Cardiac muscle cell (in vitro differentiated cells and primary cell): Measurements from ENCODE around the gene CFTR. TPM values are rescaled to one million over a fixed set of nuclear protein-coding genes. Genes with fewer than 3 reads are reported as not detected.

ENCODE experiments used
- DNase-seq, 2 donors: peaks; one replicate each; pipeline versions ENCODE4 v3.0.0 to v3.0.0-alpha.2; 2010 to 2017; ENCODE audit warnings: low read depth in 1 of 2, low spot score in 1 of 2
- H3K27ac ChIP-seq: fragments of 200-600 bp; sonication (generic); 2 replicates; pipeline ENCODE4 v1.5.1; 2016
- H3K27me3 ChIP-seq: fragments of 200-600 bp; sonication (generic); 2 replicates; pipeline ENCODE4 v1.6.0; 2016; ENCODE audit warnings: control low read depth
- H3K36me3 ChIP-seq: fragments of 200-600 bp; sonication (generic); 2 replicates; pipeline ENCODE4 v1.5.1; 2016; ENCODE audit warnings: control low read depth
- H3K4me1 ChIP-seq: fragments of 200-600 bp; sonication (generic); 2 replicates; pipeline ENCODE4 v1.8.1; 2017; ENCODE audit warnings: low read depth, mild to moderate bottlenecking, mixed run types
- H3K4me3 ChIP-seq: fragments of 200-600 bp; sonication (generic); 2 replicates; pipeline ENCODE4 v1.5.1; 2016; ENCODE audit warnings: mild to moderate bottlenecking
- H3K9me3 ChIP-seq: fragments of 200-600 bp; sonication (generic); 2 replicates; pipeline ENCODE4 v1.5.1; 2017; ENCODE audit warnings: low read depth, mild to moderate bottlenecking, control low read depth
- CTCF ChIP-seq: IDR thresholded peaks from 2 replicates; pipeline ENCODE4 v1.5.1; 2012; ENCODE audit warnings: low read depth, mild to moderate bottlenecking, low read length
- polyA plus RNA-seq: library from polyadenylated mRNA; unstranded; fragments of >200 nt; fragmentation: Nextera tagmentation; extraction: Ambion mirVana; gene quantifications from 2 replicates; pipeline ENCODE4 v1.2.1, GENCODE V29; 2016
- total RNA-seq: library from RNA; depleted of rRNA; stranded (reverse); fragments of >200 nt; gene quantifications from 2 replicates; pipeline ENCODE4 v1.2.3, GENCODE V29; 2016

The CFTR gene
- total and polyA plus RNA-seq, 2 experiments from 2014 or later = 8.8 to 12.0 TPM

GRCh38 chr7:117489016-117489415, 9.2 kb downstream of the CFTR start:
- Histone ChIP-seq H3K4me3 (no peak overlapping the region), H3K27me3 (no peaks in the 10 kb centered on the region), H3K27ac (no peak overlapping the region), H3K9me3 (no peaks in the 10 kb centered on the region), H3K4me1 (peaks cover 4% of the 10 kb centered on the region), H3K36me3 (no peaks in the 10 kb centered on the region)
- no peak for DNase-seq
- no peak for TF ChIP-seq CTCF

- no peak for DNase-seq
- Histone ChIP-seq H3K4me3 (no peak overlapping the region), H3K9me3 (no peaks in the 10 kb centered on the region), H3K36me3 (no peaks in the 10 kb centered on the region), H3K4me1 (peaks cover 4% of the 10 kb centered on the region), H3K27ac (no peak overlapping the region), H3K27me3 (no peaks in the 10 kb centered on the region)
- no peak for TF ChIP-seq CTCF
Observed at GRCh38 chr7:117489430-117489829, 9.6 kb downstream of the CFTR start.

GRCh38 chr7:117489911-117490310, 10.1 kb downstream of the CFTR start:
- Histone ChIP-seq H3K9me3 (no peaks in the 10 kb centered on the region), H3K27ac (no peak overlapping the region), H3K27me3 (no peaks in the 10 kb centered on the region), H3K4me3 (no peak overlapping the region), H3K36me3 (no peaks in the 10 kb centered on the region), H3K4me1 (peaks cover 4% of the 10 kb centered on the region)
- TF ChIP-seq CTCF = no peak
- DNase-seq = no peak

GRCh38 chr7:117492649-117493048, 12.8 kb downstream of the CFTR start:
- H3K27ac ChIP-seq = no peak overlapping the region
- no peaks in the 10 kb centered on the region for H3K36me3 ChIP-seq

GRCh38 chr7:117493460-117493859, 13.6 kb downstream of the CFTR start:
- TF ChIP-seq CTCF = no peak
- no peak overlapping the region for H3K27ac ChIP-seq
- H3K9me3 ChIP-seq = no peaks in the 10 kb centered on the region
- peaks cover 4% of the 10 kb centered on the region for H3K4me1 ChIP-seq
- no peaks in the 10 kb centered on the region for H3K36me3 ChIP-seq
- no peaks in the 10 kb centered on the region for H3K27me3 ChIP-seq
- DNase-seq = no peak
- H3K4me3 ChIP-seq = no peak overlapping the region

More at GRCh38 chr7:117492649-117493048, 12.8 kb downstream of the CFTR start:
- TF ChIP-seq CTCF = no peak
- no peak for DNase-seq
- H3K27me3 ChIP-seq = no peaks in the 10 kb centered on the region
- H3K4me1 ChIP-seq = peaks cover 4% of the 10 kb centered on the region
- no peak overlapping the region for H3K4me3 ChIP-seq
- no peaks in the 10 kb centered on the region for H3K9me3 ChIP-seq

- no peaks in the 10 kb centered on the region for H3K9me3 ChIP-seq
- TF ChIP-seq CTCF = no peak
- no peaks in the 10 kb centered on the region for H3K27me3 ChIP-seq
- H3K4me1 ChIP-seq = peaks cover 4% of the 10 kb centered on the region
- H3K36me3 ChIP-seq = no peaks in the 10 kb centered on the region
- no peak for DNase-seq
- no peak overlapping the region for H3K4me3 ChIP-seq
- no peak overlapping the region for H3K27ac ChIP-seq
Observed at GRCh38 chr7:117495308-117495707, 15.5 kb downstream of the CFTR start.
